AG09319 (cell line): ENCODE results near the gene SH3PXD2A.

Experiments
- DNase-seq: peaks from one replicate; pipeline ENCODE4 v3.0.0-alpha.2; 2010; ENCODE audit warnings: low read depth; ENCODE audit errors: extremely low read depth
- CTCF ChIP-seq: IDR thresholded peaks from 2 replicates; pipeline ENCODE4 v1.5.1; 2011; ENCODE audit warnings: low read depth, mild to moderate bottlenecking, inconsistent platforms, low read length, moderate library complexity

Gene SH3PXD2A

GRCh38 chr10:103548006-103548405 is 307.4 kb downstream of the SH3PXD2A start:
- no peak for TF ChIP-seq CTCF
- DNase-seq: no peak

- no peak for TF ChIP-seq CTCF
- no peak for DNase-seq
Observed at GRCh38 chr10:103547391-103547946, 307.9 kb downstream of the SH3PXD2A start.

- no peak for TF ChIP-seq CTCF
- DNase-seq: no peak
Observed at GRCh38 chr10:103546401-103546800, 309.0 kb downstream of the SH3PXD2A start.

GRCh38 chr10:103545771-103546281 is 309.6 kb downstream of the SH3PXD2A start:
- no peak for TF ChIP-seq CTCF
- no peak for DNase-seq

GRCh38 chr10:103545366-103545765 is 310.0 kb downstream of the SH3PXD2A start:
- TF ChIP-seq CTCF: no peak
- DNase-seq: no peak

- TF ChIP-seq CTCF: no peak
- no peak for DNase-seq
Observed at GRCh38 chr10:103544657-103545310, 310.6 kb downstream of the SH3PXD2A start.
